Endothelial cell (in vitro differentiated cells): Measurements from ENCODE around the gene TMEM236. TPM values are rescaled to one million over a fixed set of nuclear protein-coding genes. Genes with fewer than 3 reads are reported as not detected.

Source experiments
- DNase-seq: peaks from one replicate; pipeline ENCODE4 v3.0.0; 2021; ENCODE audit warnings: low spot score
- H3K27ac Mint-ChIP-seq: one replicate; pipeline ENCODE4 v1.8.0; 2021; ENCODE audit warnings: mixed read lengths, inconsistent platforms; ENCODE audit not compliant: unreplicated experiment
- H3K27me3 Mint-ChIP-seq: one replicate; pipeline ENCODE4 v1.8.0; 2021; ENCODE audit warnings: mild to moderate bottlenecking, moderate library complexity, mixed read lengths, inconsistent platforms; ENCODE audit not compliant: unreplicated experiment
- H3K36me3 Mint-ChIP-seq: one replicate; pipeline ENCODE4 v1.8.0; 2021; ENCODE audit warnings: mild to moderate bottlenecking, low read depth, mixed read lengths, inconsistent platforms; ENCODE audit not compliant: unreplicated experiment
- H3K4me1 Mint-ChIP-seq: one replicate; pipeline ENCODE4 v1.8.0; 2021; ENCODE audit warnings: mild to moderate bottlenecking, mixed read lengths, inconsistent platforms; ENCODE audit not compliant: unreplicated experiment
- H3K4me3 Mint-ChIP-seq: one replicate; pipeline ENCODE4 v1.8.0; 2021; ENCODE audit warnings: mild to moderate bottlenecking, mixed read lengths, inconsistent platforms; ENCODE audit not compliant: unreplicated experiment
- H3K9me3 Mint-ChIP-seq: one replicate; pipeline ENCODE4 v1.8.0; 2021; ENCODE audit warnings: mixed read lengths, inconsistent platforms; ENCODE audit not compliant: unreplicated experiment
- CTCF ChIP-seq: fragments of 200-600 bp; sonication (generic); IDR thresholded peaks from one replicate; pipeline ENCODE4 v1.5.0; 2021; ENCODE audit warnings: antibody characterized with exemption; ENCODE audit not compliant: unreplicated experiment
- total RNA-seq: library from RNA; stranded (reverse); fragmentation: NEBNext Ultra II Directional; extraction: Animal tissue kit (Norgen Biotek cat#: 25700); gene quantifications from one replicate; pipeline ENCODE4 v1.2.1, GENCODE V29; 2021; ENCODE audit not compliant: unreplicated experiment

Gene TMEM236
- total RNA-seq, 1 donor from 2014 or later = 0.05 TPM

- H3K27ac Mint-ChIP-seq = no peak overlapping the region
- H3K36me3 Mint-ChIP-seq = no peaks in the 10 kb centered on the region
- no peak for DNase-seq
- peaks cover 3% of the 10 kb centered on the region for H3K27me3 Mint-ChIP-seq
- TF ChIP-seq CTCF = peak; percentile 55
- H3K4me1 Mint-ChIP-seq = no peaks in the 10 kb centered on the region
- H3K4me3 Mint-ChIP-seq = no peak overlapping the region
- H3K9me3 Mint-ChIP-seq = no peaks in the 10 kb centered on the region
Measured at GRCh38 chr10:17801507-17801906, 49.5 kb downstream of the TMEM236 start.

- Mint-ChIP-seq H3K27me3 (peaks cover 3% of the 10 kb centered on the region), H3K36me3 (no peaks in the 10 kb centered on the region)
- TF ChIP-seq CTCF = no peak
Measured at GRCh38 chr10:17802350-17802749, 50.3 kb downstream of the TMEM236 start.

GRCh38 chr10:17802976-17803375 lies 51.0 kb downstream of the TMEM236 start:
- TF ChIP-seq CTCF = no peak
- Mint-ChIP-seq H3K4me3 (no peak overlapping the region), H3K36me3 (no peaks in the 10 kb centered on the region), H3K27me3 (peaks cover 3% of the 10 kb centered on the region), H3K27ac (no peak overlapping the region), H3K4me1 (no peaks in the 10 kb centered on the region), H3K9me3 (no peaks in the 10 kb centered on the region)
- no peak for DNase-seq

More at GRCh38 chr10:17802350-17802749, 50.3 kb downstream of the TMEM236 start:
- Mint-ChIP-seq H3K27ac (no peak overlapping the region), H3K9me3 (no peaks in the 10 kb centered on the region), H3K4me1 (no peaks in the 10 kb centered on the region), H3K4me3 (no peak overlapping the region)
- DNase-seq = no peak

- no peak for TF ChIP-seq CTCF
- H3K27me3 Mint-ChIP-seq = peaks cover 3% of the 10 kb centered on the region
- H3K9me3 Mint-ChIP-seq = no peaks in the 10 kb centered on the region
- DNase-seq = no peak
- no peaks in the 10 kb centered on the region for H3K36me3 Mint-ChIP-seq
- H3K4me1 Mint-ChIP-seq = peaks cover 17% of the 10 kb centered on the region
- H3K4me3 Mint-ChIP-seq = no peak overlapping the region
- no peak overlapping the region for H3K27ac Mint-ChIP-seq
Measured at GRCh38 chr10:17805330-17805729, 53.3 kb downstream of the TMEM236 start.

GRCh38 chr10:17805921-17806577 lies 54.0 kb downstream of the TMEM236 start:
- Mint-ChIP-seq H3K27me3 (peaks cover 3% of the 10 kb centered on the region), H3K9me3 (no peaks in the 10 kb centered on the region), H3K27ac (no peak overlapping the region), H3K4me3 (no peak overlapping the region), H3K36me3 (no peaks in the 10 kb centered on the region), H3K4me1 (peaks cover 23% of the 10 kb centered on the region)
- TF ChIP-seq CTCF = no peak
- DNase-seq = no peak
